HT1080 (cell line): ENCODE data around the gene CMTM2. TPM values are rescaled to one million over a fixed set of nuclear protein-coding genes. Genes with fewer than 3 reads are reported as not detected.

Source experiments
- DNase-seq: peaks from one replicate; pipeline ENCODE4 v3.0.0-alpha.2; 2015; ENCODE audit warnings: low read depth
- polyA plus RNA-seq, 2 experiments: library from polyadenylated mRNA; depleted of rRNA; stranded (reverse); fragments of >200 nt; gene quantifications; 2 replicates each; pipeline ENCODE4 v1.2.3, GENCODE V29; 2015
- total RNA-seq: library from RNA; depleted of rRNA; stranded (reverse); fragments of >200 nt; shearing (Covaris generic); gene quantifications from 2 replicates; pipeline ENCODE4 v1.2.3, GENCODE V29; 2014; rRNA removed

CMTM2 gene, protein sequence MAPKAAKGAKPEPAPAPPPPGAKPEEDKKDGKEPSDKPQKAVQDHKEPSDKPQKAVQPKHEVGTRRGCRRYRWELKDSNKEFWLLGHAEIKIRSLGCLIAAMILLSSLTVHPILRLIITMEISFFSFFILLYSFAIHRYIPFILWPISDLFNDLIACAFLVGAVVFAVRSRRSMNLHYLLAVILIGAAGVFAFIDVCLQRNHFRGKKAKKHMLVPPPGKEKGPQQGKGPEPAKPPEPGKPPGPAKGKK
- not detected in 2 replicates for total RNA-seq
- polyA plus RNA-seq (2015; cell fraction: cytosol; rRNA removed): not detected in 2 replicates
- polyA plus RNA-seq (2015; cell fraction: nucleus; rRNA removed): 0.12 TPM in 1 of 2 replicates, not detected in the other

GRCh38 chr16:66578651-66579531 is at the start of gene CMTM2:
Gene CMTM2 (plus strand): TSS chr16:66579463. CDS start chr16:66579608, 145 bp downstream.
- DNase-seq: no peak

- no peak for DNase-seq
Observed at GRCh38 chr16:66529475-66529874, 49.8 kb upstream of the CMTM2 start.

DNA sequence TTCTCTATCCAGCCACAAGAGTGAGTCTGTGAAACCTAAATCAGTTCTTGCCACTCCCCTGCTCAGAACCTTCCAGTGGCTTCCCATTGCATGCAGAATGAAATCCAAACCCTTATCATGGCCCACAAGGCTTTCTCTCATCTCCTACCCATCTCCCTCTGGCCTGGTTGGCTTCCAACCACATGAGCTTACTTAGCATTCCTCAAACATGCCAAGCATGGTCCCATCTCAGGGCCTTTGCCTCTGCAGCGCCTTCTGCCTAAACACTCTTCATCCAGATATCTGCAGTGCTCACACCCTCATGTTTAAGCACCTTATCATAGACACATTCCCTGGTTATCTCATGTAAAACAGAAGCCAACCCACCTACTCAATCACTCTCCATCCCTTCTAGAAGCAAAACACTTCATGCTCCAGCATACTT is 44.9 kb upstream of the CMTM2 start:
- DNase-seq: no peak

- DNase-seq: no peak
Observed at GRCh38 chr16:66536525-66536924, 42.7 kb upstream of the CMTM2 start.

- DNase-seq: no peak
Observed at GRCh38 chr16:66537236-66537635, 42.0 kb upstream of the CMTM2 start.

DNA sequence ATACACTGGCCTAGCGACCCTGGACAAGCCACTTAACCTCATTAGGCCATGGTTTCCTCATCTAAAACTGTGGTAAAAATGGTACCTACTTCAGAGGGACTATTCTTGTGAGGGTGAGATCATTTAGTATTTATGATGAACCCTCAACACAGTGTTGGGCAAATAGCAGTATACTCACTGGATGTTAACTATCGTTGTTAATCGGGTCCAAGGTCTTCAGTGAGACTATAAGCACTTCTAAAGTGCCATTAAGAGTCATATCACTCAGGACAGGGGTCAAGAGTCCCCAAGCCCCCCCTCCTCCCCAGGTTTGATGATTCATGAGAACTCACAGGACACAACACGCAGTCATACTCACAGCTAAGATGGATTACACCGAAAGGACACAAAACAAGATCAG is 40.4 kb upstream of the CMTM2 start:
- DNase-seq: no peak

DNA sequence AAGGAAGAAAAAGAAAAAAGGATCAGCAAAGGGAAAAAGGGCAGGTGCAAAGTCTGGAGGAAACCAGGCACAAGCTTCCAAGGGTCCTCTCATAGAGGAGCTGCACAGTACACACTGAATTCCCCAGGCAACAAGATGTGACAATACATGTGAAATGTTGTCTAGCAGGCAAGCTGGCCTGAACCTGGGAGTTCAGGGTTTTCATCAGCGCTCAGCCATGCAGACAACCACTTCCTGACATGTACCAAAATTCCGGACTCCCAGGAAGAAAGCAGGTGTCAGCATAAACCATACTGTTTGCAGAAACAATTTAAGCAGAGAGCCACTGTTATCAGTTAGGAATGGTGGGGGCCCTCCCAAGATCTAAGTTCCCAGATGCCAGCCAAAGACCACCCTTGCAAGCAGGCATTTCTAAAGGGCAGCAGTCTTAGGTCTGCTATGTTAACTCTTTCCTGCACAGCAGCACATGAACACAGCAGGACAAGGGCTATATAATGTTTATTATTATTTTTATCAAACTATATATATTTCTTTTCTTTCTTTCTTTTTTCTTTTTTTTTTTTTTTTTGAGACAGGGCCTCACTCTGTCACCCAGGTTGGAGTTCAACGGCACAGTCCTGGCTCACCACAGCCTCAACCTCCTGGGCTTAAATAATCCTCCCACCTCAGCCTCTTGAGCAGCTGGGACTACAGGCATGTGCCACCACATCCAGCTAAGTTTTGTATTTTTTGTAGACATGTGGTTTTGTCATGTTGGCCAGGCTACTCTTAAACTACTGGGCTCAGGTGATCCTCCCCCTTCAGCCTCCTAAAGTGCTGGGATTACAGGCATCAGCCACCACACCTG is 39.4 kb upstream of the CMTM2 start:
- DNase-seq: peak; percentile 32

DNA sequence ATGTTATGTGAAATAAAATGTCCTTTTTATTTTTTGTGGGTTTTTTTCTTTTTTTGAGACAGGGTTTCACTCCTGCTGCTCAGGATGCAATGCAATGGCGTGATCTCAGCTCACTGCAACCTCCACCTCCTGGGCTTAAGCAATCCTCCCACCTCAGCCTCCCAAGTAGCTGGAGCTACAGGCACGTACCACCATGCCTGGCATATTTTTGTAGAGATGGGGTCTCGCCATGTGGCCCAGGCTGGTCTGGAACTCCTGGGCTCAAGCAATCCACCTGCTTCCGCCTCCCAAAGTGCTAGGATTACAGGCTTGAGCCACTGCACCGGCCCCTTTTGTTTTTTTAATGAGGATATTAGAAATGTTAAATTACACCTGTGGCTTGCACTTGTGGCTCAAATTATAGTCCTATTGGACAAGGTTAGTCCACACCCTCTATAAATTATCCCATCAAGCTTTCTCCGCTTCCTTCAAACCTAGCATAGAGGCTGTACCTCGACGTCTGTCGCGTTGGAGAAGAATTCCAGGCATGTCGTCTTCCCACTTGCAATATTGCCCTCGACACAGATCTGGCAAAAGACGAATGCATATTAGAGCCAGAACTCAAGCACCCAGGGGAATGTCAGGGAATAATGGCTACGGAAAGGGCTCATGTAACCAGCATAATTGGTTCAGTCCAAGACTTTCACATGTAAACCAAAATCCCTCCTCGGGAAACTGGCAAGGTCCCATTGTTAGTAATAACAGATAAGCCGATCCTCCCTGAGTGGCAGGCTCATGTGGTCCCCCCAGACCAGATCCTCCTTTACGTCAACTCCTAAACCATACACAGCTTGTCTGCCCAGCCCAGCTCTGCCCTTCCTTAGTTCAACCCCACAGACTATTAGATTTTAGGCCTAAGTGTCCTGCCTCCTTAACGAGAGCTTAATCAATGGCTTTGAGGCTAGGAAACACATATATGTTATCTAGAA is 37.6 kb upstream of the CMTM2 start:
- no peak for DNase-seq

- no peak for DNase-seq
Observed at GRCh38 chr16:66542396-66542795, 36.9 kb upstream of the CMTM2 start.

GRCh38 chr16:66543541-66543940 is 35.7 kb upstream of the CMTM2 start:
- no peak for DNase-seq

DNA sequence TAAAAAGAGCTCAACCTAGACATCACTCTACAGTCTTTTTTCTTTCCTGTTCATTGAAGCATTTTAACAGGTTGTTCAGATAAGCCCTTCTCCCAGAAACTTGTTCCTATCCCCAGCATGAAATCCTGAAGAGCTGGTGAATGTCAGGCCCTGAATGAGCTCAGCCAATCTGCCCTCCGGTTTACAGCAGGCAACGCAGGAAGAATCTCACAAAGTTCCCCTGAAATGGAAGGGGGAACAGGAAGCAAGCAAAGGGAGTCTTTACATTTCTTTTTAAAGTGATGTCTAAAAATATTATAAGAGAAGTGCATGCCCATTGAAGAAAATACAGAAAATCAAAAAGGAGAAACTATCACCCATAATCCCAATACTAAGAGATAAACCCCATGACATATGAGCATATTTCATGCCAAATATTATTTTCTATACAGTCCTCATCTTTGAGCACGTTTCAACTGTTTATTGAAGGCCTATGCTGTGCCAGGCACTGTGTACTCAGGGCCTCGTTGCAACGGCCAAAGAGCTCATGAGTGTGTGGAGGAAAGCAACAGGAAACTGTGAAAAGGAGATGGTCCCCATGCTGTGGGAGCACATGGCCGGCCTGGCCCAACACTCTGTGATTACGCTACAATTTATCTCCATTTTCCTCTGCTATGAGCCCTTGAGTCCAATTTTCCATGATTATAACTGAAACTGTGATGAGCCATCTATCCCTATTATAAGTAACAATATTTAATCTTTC is 35.1 kb upstream of the CMTM2 start:
- no peak for DNase-seq

DNA sequence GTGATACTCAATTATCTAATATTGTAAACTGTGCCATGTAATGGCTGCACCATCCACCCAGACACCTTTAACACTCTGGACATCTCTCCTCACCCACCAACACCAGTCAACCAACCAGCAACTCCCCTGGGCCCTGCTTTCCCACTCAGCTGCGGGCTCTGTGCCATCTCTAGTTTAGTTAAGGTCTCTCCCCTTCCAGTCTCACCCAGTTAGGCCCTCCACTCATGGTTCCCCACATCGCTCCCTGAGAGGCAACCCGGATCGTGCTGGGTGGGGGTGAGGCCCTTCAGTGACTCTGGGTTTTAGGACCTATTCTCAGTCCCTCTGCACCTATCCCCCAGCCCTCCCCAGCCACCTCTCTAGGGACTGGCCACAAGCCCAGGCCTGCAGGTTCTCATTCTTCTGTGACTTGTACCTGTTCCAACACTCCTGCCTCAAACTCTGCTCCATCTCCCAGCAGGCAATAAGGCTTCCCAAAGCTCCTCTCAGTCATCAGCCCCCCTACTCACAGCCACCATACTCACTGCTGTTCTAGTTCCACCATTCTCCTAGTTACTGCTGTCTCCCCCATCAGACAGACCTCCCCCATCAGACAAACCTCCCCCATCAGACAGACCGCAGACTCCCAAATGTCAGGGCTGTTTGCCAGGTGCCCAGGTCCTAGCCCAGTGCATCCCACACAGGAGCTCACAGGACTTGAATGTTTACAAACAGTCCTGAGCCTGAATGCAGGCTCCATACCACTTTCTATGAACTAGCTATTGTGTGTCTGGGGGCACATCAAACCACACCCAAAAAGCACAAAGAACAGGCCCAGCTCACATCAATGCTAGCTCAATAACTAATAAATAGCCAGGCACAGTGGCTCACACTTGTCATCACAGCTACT is 31.9 kb upstream of the CMTM2 start:
- DNase-seq: no peak

- DNase-seq: no peak
Observed at GRCh38 chr16:66548068-66548467, 31.2 kb upstream of the CMTM2 start.

- DNase-seq: no peak
Observed at GRCh38 chr16:66548868-66549267, 30.4 kb upstream of the CMTM2 start.

DNA sequence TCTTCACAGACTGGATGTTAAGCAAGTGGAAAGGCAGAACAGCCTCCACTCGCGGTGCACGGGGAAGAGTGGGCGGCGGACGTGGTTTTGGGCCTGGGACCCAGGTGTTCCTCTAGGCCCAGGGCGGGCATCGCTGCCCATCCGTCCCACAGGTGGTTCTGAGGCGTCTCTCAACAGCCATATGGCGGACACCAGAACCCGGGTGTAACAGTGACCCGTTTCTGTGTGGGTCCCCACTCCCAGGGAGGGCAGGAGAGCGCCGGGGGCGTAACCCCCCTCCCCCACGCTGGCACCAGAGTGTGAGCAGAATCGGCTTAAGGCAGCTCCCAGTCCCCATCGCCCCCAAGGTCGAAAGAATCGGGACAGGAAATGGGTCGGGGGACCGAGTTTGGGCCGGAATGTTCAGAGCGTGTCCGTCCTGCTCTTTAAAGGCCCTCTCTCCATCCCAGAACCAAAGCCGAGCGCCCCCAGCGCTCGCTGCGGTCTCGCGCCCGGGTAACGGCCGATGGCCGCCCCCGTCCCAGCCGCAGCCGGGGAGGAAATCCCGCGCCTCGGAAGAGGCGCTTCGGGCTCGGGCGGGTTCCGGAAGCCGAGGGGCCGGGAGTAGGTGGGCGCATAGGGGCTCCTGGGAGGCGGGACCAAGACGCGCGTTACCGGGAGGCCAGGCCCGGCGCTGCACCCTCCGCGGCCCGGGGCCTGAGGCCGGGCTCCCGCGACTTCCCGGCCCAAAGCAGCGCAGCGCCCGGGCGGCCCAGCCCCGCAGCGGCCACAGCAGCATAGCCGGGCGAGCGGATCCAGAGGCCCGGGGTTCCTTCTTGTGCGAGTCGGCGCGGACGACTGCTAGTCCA is 29.8 kb upstream of the CMTM2 start, which contains the start of gene TK2:
Gene TK2, minus strand, starts transcription at position 839 of the 848 bp plus-strand sequence. Its CDS starts 61 bp downstream, at position 778.
- peak; percentile 58 for DNase-seq

DNA sequence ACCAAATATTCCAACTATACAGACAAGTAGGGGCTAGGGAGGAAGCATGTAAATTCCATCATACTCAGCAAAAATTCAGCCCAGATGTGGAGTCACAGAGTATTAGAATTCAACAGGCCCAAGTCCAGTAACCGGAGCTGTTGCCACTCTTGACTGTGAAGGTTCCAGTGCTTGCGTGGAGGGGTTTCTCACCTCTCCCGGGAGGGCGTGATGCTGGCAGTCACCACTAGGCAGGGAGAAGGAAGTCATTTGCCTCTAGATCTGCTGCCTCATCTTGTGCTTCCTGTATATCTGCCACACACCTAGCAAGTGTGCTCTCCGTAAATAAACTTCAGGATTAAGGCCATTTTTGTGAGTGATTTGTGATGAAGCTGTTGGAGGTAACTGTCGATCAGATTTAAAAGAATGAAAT is 27.9 kb upstream of the CMTM2 start:
- peak; percentile 41 for DNase-seq

DNA sequence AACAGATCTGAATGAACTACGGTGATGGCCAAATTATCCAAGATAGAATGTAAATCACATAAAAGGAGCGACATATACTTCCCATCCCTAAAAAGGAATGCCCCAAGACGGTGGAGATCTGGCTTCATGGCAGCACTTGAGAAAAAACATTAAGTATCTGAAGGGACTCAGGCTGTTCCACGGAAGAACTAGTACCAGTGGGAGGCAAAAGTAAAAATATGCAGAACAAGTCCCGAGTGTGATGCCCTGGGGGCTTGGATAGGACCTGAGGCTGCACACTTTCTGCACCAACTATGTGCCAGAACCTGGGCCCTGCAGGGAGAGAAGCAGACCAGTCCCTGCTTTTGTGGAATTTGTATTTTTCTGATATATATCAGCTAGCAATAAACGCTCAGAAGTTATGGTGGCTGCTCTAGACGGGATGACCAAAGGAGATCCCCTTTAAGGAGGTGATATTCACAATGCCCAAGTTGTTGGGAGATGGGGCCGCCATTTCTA is 27.4 kb upstream of the CMTM2 start:
- no peak for DNase-seq
